Neural crest cell (in vitro differentiated cells): ENCODE results near the gene RAI1. TPM values are rescaled to one million over a fixed set of nuclear protein-coding genes. Genes with fewer than 3 reads are reported as not detected.
"Not testable (repeated sequence)": the region's sequence is repeated elsewhere in the genome, so short reads cannot be mapped to it uniquely, and the experiment has no call there.

Experiments used
- DNase-seq: peaks from one replicate; pipeline ENCODE4 v3.0.0; 2021; ENCODE audit warnings: low read depth, mixed read lengths, low spot score
- H3K27ac Mint-ChIP-seq: one replicate; pipeline ENCODE4 v1.8.0; 2021; ENCODE audit warnings: mild to moderate bottlenecking, mixed read lengths; ENCODE audit not compliant: unreplicated experiment
- H3K27me3 Mint-ChIP-seq: 2 replicates; pipeline ENCODE4 v1.8.0; 2021; ENCODE audit warnings: low read depth, mild to moderate bottlenecking, mixed read lengths
- H3K36me3 Mint-ChIP-seq: 2 replicates; pipeline ENCODE4 v1.8.0; 2021; ENCODE audit warnings: low read depth, mild to moderate bottlenecking, mixed read lengths
- H3K4me1 Mint-ChIP-seq: 2 replicates; pipeline ENCODE4 v1.8.0; 2021; ENCODE audit warnings: mixed read lengths
- H3K4me3 Mint-ChIP-seq: one replicate; pipeline ENCODE4 v1.8.0; 2021; ENCODE audit warnings: mild to moderate bottlenecking, mixed read lengths
- H3K9me3 Mint-ChIP-seq: 2 replicates; pipeline ENCODE4 v1.8.0; 2021; ENCODE audit warnings: mixed read lengths
- CTCF ChIP-seq: fragments of 200-600 bp; sonication (generic); conservative IDR thresholded peaks from 2 replicates; pipeline ENCODE4 v1.5.0; 2021; ENCODE audit warnings: antibody characterized with exemption, mild to moderate bottlenecking
- total RNA-seq: library from RNA; stranded (reverse); gene quantifications from 2 replicates; pipeline ENCODE4 v1.2.1, GENCODE V29; 2021

Gene RAI1
- total RNA-seq, 1 donor from 2014 or later: 54.0 TPM

DNA sequence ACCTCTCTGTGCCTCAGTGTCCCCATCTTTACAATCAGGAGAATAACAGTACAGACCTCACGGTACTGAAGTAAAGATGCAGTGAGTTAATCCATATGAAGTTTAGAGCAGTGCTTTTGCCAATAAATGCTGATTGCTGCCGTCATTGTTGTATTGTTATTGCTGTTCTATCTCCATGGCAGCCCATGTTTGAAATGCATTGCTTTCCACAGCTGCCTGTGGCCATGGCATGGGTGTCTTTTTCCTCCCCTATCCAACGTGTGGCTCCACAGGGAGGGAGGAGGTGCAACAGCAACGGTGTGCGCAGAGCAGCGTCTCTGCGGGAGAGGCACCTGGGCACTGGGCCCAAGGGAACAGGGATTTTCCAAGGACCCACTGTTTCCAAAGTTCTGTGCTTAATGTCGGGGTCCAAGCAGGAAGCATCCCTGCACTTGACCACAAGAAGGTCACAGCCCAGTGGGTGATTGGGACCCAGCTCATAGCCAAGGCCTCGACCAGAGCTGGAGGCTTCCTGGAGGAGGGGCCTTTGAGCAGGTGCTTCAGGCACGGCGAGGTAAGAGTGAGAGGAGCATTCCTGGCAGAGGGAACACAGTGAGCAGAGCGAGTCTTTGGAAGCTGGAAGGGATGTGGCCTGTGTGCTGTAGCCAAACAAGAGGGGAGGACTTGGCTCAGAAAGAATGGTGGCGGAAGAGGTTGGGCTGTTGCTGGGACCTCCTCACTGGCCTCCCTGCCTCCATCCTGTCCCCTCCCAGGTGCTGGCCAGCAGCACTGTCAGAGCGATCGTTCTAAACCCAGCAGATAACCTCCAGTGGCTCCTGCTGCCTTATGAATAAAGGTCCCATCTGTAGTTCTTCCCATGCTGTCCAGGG is 3.9 kb downstream of the RAI1 start:
- Mint-ChIP-seq H3K4me3 (peak overlapping the region; percentile 74), H3K4me1 (peaks cover 56% of the 10 kb centered on the region), H3K27ac (peak overlapping the region; percentile 83), H3K9me3 (no peaks in the 10 kb centered on the region), H3K27me3 (no peaks in the 10 kb centered on the region), H3K36me3 (no peaks in the 10 kb centered on the region)
- TF ChIP-seq CTCF: no peak
- DNase-seq: no peak

DNA sequence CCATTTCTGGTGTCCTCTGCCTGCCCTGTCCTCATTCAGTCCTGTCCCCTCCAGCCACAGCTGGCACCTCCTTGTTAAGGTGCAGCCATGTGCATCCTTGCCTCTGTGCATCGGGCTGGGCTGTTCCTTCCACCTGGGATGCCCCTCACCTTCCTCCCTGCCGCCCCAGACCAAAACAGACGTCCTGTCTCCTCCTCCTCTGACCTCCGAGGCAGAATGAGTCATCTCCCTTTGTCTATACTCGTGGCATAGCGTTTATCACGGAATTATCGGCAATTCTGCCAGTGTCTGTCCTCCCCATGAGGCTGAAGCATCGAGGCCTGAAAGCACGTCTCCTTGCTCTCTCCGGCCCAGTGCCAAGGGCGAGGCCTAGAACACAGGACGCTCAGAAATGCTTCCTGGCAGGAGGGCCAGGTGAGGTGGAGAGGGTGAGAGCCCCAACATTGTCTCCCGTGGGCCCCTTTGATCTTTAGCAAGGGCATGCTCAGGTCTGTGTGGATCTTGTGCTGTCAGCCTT is 4.6 kb downstream of the RAI1 start:
- no peak for TF ChIP-seq CTCF
- Mint-ChIP-seq H3K4me1 (peaks cover 60% of the 10 kb centered on the region), H3K36me3 (no peaks in the 10 kb centered on the region), H3K27me3 (no peaks in the 10 kb centered on the region), H3K27ac (peak overlapping the region; percentile 80), H3K9me3 (no peaks in the 10 kb centered on the region), H3K4me3 (peak overlapping the region; percentile 74)
- DNase-seq: no peak

- Mint-ChIP-seq H3K9me3 (no peaks in the 10 kb centered on the region), H3K36me3 (no peaks in the 10 kb centered on the region), H3K4me1 (peaks cover 79% of the 10 kb centered on the region), H3K4me3 (peak overlapping the region; percentile 80), H3K27ac (no peak overlapping the region), H3K27me3 (no peaks in the 10 kb centered on the region)
- no peak for DNase-seq
- TF ChIP-seq CTCF: no peak
Measured at GRCh38 chr17:17689312-17689711, 8.1 kb downstream of the RAI1 start.

DNA sequence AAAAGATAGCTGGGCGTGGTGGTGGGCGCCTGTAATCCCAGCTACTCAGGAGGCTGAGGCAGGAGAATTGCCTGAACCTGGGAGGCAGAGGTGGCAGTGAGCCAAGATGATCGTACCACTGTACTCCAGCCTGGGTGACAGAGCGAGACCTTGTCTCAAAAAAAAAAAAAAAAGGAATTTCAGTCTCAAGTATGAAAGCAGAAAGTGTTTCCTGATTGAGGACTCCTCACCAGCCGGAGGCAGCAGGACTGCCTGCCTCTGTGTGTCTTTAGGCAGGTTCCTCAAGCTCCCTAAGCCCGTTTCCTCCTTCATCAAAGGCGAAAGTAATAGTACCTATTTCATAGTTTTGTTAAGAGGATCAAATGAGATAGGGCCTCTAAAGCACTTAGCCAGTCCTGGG is 9.0 kb downstream of the RAI1 start:
- peaks cover 74% of the 10 kb centered on the region for H3K4me1 Mint-ChIP-seq
- DNase-seq: not testable (repeated sequence)

DNA sequence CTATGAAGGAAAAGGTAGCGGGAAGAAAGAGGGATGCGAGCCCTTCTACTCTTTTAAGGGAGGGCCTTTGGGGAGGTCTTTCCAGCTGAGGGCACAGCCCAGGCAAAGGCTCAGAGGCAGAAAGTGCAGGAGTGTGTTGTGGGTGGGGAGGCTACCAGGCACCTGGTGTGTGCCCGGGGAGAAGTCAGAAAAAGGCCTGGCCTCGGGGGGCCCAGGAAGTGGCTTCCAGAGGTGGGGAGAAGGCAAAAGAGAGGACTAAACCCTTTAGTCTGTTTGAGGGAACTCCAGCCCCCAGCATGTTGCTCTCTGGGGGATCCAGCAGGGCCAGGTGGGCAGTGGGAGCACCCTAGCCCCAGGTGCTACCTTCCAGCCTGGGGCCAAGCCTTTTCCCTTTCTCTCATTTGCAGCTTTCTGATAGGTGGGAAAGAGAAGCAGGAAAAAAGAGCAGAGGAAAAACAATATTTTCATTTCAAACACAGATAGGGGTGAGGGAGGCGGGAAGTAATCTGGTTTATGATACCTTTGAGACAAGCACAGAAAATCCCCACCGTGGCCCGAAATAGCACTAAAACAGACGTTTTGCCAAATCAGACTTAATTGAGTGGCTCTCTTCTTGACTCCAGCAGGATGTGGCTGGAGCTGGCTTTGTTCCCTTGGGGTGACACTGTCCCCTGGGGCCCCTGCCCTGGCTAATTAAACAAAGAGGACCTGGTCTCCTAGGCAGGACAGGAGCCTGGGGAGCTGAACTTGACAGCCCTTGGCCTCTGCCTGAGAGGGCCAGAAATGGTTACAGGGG is 10.4 kb downstream of the RAI1 start:
- peaks cover 69% of the 10 kb centered on the region for H3K4me1 Mint-ChIP-seq
- no peaks in the 10 kb centered on the region for H3K27me3 Mint-ChIP-seq
- H3K4me3 Mint-ChIP-seq: peak overlapping the region; percentile 72
- no peak for TF ChIP-seq CTCF
- DNase-seq: no peak
- no peaks in the 10 kb centered on the region for H3K36me3 Mint-ChIP-seq
- H3K27ac Mint-ChIP-seq: peak overlapping the region; percentile 31
- H3K9me3 Mint-ChIP-seq: no peaks in the 10 kb centered on the region

More for the DNA sequence above, 9.0 kb downstream of the RAI1 start:
- not testable (repeated sequence) for H3K27me3 Mint-ChIP-seq, H3K27ac Mint-ChIP-seq, H3K9me3 Mint-ChIP-seq, H3K36me3 Mint-ChIP-seq
- peak overlapping the region; percentile 50 for H3K4me3 Mint-ChIP-seq
